ENCODE results near the gene ZNF282.

- TF ChIP-seq, protein P1, sequence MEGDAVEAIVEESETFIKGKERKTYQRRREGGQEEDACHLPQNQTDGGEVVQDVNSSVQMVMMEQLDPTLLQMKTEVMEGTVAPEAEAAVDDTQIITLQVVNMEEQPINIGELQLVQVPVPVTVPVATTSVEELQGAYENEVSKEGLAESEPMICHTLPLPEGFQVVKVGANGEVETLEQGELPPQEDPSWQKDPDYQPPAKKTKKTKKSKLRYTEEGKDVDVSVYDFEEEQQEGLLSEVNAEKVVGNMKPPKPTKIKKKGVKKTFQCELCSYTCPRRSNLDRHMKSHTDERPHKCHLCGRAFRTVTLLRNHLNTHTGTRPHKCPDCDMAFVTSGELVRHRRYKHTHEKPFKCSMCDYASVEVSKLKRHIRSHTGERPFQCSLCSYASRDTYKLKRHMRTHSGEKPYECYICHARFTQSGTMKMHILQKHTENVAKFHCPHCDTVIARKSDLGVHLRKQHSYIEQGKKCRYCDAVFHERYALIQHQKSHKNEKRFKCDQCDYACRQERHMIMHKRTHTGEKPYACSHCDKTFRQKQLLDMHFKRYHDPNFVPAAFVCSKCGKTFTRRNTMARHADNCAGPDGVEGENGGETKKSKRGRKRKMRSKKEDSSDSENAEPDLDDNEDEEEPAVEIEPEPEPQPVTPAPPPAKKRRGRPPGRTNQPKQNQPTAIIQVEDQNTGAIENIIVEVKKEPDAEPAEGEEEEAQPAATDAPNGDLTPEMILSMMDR (IDR thresholded peaks at IDR 0.05; ENCODE audit: low read depth, low read length), result no peak
- TF ChIP-seq POLR2A (IDR thresholded peaks at IDR 0.05; ENCODE audit: extremely low read depth, insufficient read length) (no peak), MAX (IDR thresholded peaks at IDR 0.05; ENCODE audit: low read depth, low read length) (no peak), MYC (IDR thresholded peaks at IDR 0.05; ENCODE audit: low read depth, low read length) (no peak)
Measured at GRCh38 chr7:149180722-149181449, 14.5 kb upstream of the ZNF282 start.
